Left lung (tissue), 10 donors: ENCODE measurements around the gene NFXL1. TPM values are rescaled to one million over a fixed set of nuclear protein-coding genes. Genes with fewer than 3 reads are reported as not detected.

Experiments
- ATAC-seq: fragments of 200-7000 bp; cut with Tn5 transposase; one replicate; pipeline ENCODE4 v1.9.1; 2020; ENCODE audit warnings: moderate library complexity
- DNase-seq, 4 donors: peaks; one replicate each; pipeline ENCODE4 v3.0.0-alpha.2; 2013 to 2020
- H3K27ac ChIP-seq, 2 donors: fragments of 200-600 bp; sonication (generic) in 1 of 2; one replicate each; pipeline versions ENCODE4 v1.5.0 to v1.8.0; 2020 to 2021
- H3K27me3 ChIP-seq, 2 donors: fragments of 200-600 bp; sonication (generic) in 1 of 2; one replicate each; pipeline versions ENCODE4 v1.5.0 to v1.8.0; 2020 to 2021
- H3K36me3 ChIP-seq, 2 donors: fragments of 200-600 bp; sonication (generic) in 1 of 2; one replicate each; pipeline versions ENCODE4 v1.5.0 to v1.8.0; 2020 to 2021
- H3K4me1 ChIP-seq, 2 donors: fragments of 200-600 bp; one replicate each; pipeline ENCODE4 v1.8.0; 2021
- H3K4me3 ChIP-seq, 2 donors: fragments of 200-600 bp; sonication (generic) in 1 of 2; one replicate each; pipeline versions ENCODE4 v1.5.0 to v1.8.0; 2020 to 2021; ENCODE audit warnings: mild to moderate bottlenecking in 1 of 2
- H3K9me3 ChIP-seq, 2 donors: fragments of 200-600 bp; sonication (generic) in 1 of 2; one replicate each; pipeline versions ENCODE4 v1.5.0 to v1.8.0; 2020 to 2021
- CTCF ChIP-seq, 2 donors: fragments of 200-600 bp; sonication (generic) in 1 of 2; IDR thresholded peaks; one replicate each; pipeline versions ENCODE4 v1.5.0 to v1.8.0; 2021; ENCODE audit warnings: antibody characterized with exemption in 2 of 2
- intact Hi-C, 2 donors: fragments of 100-400 bp; cut with DNase I; formaldehyde crosslinking; loops; one replicate each; pipeline versions ENCODE4 v1.11.2 to v1.14.2; 2022
- polyA plus RNA-seq, 6 donors: library from polyadenylated mRNA; unstranded; fragments of 120-200 nt; gene quantifications; one replicate each; pipeline ENCODE4 v1.2.1, GENCODE V29; 2013; ENCODE audit not compliant: insufficient read length in 6 of 6
- total RNA-seq, 2 donors: library from RNA; stranded (reverse); fragmentation: NEBNext Ultra II Directional; extraction: Animal tissue kit (Norgen Biotek cat#: 25700); gene quantifications; one replicate each; pipeline ENCODE4 v1.2.1, GENCODE V29; 2021
- donor health status: DM: no; HTN: yes; CAD: no.
- donor health status: DM: no; HTN: no; CAD: no.

NFXL1 gene
- total and polyA plus RNA-seq, 8 donors = 10.1 to 31.6 (median 25.5) TPM

DNA sequence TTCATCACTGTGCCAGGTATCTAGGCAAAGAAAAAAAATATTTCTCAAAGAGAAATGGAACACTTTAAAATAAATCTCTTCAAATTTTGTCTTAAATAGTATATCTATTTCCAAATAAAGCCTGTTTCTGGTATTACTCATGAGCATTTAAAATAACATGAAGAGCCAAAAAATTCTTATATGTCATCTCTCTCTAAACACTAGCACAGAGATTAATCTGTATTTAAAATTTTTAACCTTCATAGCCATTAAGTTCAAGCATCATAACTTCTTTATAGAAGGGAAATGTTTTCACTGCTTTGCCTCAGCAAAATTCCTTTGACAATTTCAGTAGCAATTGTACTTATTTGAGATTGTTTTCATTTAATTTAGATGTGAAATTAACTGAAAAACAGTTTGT is 71.4 kb downstream of the NFXL1 start:
- H3K9me3 ChIP-seq = no peaks in the 10 kb centered on the region
- DNase-seq (no peak), ATAC-seq (no peak)
- peaks cover 0 to 17% of the 10 kb centered on the region in 2 donors for H3K36me3 ChIP-seq
- no peak overlapping the region for H3K4me3 ChIP-seq
- TF ChIP-seq CTCF (IDR thresholded peaks at IDR 0.05) = no peak
- intact Hi-C loops = no loop called here
- H3K27ac ChIP-seq = no peak overlapping the region
- H3K27me3 ChIP-seq = peaks cover 0 to 5% of the 10 kb centered on the region in 2 donors
- peaks cover 0 to 7% of the 10 kb centered on the region in 2 donors for H3K4me1 ChIP-seq

DNA sequence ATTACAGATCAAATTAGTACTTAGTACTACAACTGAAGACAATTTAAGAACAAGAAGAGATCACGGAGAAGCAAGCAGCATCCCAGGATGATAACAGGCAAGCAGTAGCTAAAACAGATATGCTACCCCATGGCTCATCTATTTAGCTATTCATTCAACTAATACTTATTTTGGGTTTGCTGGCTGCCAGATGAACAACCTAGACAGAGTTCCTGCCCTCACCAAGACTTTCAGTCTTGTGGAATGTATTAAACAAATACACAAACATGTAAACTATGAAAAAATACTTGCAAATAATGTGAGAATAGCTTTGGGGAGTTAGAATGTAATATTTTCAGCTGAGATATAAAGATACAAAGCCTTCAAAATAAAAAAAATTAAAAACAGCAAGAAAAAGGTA is 74.1 kb downstream of the NFXL1 start:
- peaks cover 0 to 10% of the 10 kb centered on the region in 2 donors for H3K36me3 ChIP-seq
- H3K27me3 ChIP-seq = peaks cover 0 to 30% of the 10 kb centered on the region in 2 donors
- intact Hi-C loops = no loop called here
- H3K27ac ChIP-seq = no peak overlapping the region
- no peak for ATAC-seq
- DNase-seq = no peak
- H3K4me3 ChIP-seq = no peak overlapping the region
- no peaks in the 10 kb centered on the region for H3K9me3 ChIP-seq
- no peak for TF ChIP-seq CTCF (IDR thresholded peaks at IDR 0.05)
- peaks cover 8 to 33% of the 10 kb centered on the region in 2 donors for H3K4me1 ChIP-seq

DNA sequence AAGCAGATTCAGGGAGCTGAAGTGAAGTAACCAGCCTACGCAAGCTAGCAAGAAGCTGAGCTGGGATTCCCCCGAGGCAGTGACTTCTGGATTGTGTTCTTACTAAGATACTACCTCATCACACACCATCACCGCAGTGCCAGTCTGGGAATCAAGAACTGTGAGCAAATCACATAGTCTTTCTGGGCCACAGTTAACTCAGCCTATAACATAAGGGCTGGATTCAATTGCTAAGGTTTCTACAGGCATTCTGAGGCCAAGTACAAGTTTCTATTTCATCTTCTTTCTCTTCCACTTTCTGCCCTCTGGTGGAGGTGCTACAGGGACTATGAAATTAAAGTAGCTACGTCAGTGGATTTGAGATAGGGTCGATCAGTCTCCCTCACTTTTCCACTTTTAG is 75.1 kb downstream of the NFXL1 start:
- Histone ChIP-seq H3K9me3 (no peaks in the 10 kb centered on the region), H3K27me3 (peaks cover 0 to 30% of the 10 kb centered on the region in 2 donors), H3K4me1 (peaks cover 8 to 33% of the 10 kb centered on the region in 2 donors), H3K4me3 (no peak overlapping the region), H3K27ac (no peak overlapping the region), H3K36me3 (peaks cover 0 to 8% of the 10 kb centered on the region in 2 donors)
- intact Hi-C loops = loop anchor here in 1 of 2 donors (10.0 kb wide), 1 partner anchor 154 kb away; no protein-coding TSS in a partner anchor
- ATAC-seq (no peak), DNase-seq (peak in 1 of 4 donors; percentile 43)
- TF ChIP-seq CTCF (IDR thresholded peaks at IDR 0.05) = peak in 1 of 2 donors; percentile 21

GRCh38 chr4:47838445-47838844 is 75.9 kb downstream of the NFXL1 start:
- peaks cover 8 to 33% of the 10 kb centered on the region in 2 donors for H3K4me1 ChIP-seq
- peaks cover 0 to 2% of the 10 kb centered on the region in 2 donors for H3K36me3 ChIP-seq
- no peak for TF ChIP-seq CTCF (IDR thresholded peaks at IDR 0.05)
- H3K27ac ChIP-seq = no peak overlapping the region
- DNase-seq (no peak), ATAC-seq (peak; percentile 3)
- no peak overlapping the region for H3K4me3 ChIP-seq
- intact Hi-C loops = loop anchor here in 1 of 2 donors (10.0 kb wide), 1 partner anchor 154 kb away; no protein-coding TSS in a partner anchor
- H3K27me3 ChIP-seq = peaks cover 0 to 30% of the 10 kb centered on the region in 2 donors
- H3K9me3 ChIP-seq = no peaks in the 10 kb centered on the region

GRCh38 chr4:47837908-47838294 is 76.5 kb downstream of the NFXL1 start, which contains the start of gene CORIN:
Gene CORIN, minus strand, starts transcription at chr4:47838067. Its CDS starts 118 bp downstream, at chr4:47837949.
- DNase-seq (no peak), ATAC-seq (no peak)
- H3K36me3 ChIP-seq = no peaks in the 10 kb centered on the region
- peaks cover 0 to 30% of the 10 kb centered on the region in 2 donors for H3K27me3 ChIP-seq
- TF ChIP-seq CTCF (IDR thresholded peaks at IDR 0.05) = no peak
- H3K4me1 ChIP-seq = peaks cover 8 to 33% of the 10 kb centered on the region in 2 donors
- H3K9me3 ChIP-seq = no peaks in the 10 kb centered on the region
- H3K27ac ChIP-seq = no peak within 1 kb of the TSS
- H3K4me3 ChIP-seq = peak within 1 kb of the TSS; percentile 43 to 44
- intact Hi-C loops = loop anchor here in 1 of 2 donors (10.0 kb wide), 1 partner anchor 153 kb away; no protein-coding TSS in a partner anchor
